SK-N-MC (cell line): ENCODE results near the gene PLEKHM3.

ENCODE experiments used
- EZH2 ChIP-seq: fragments of 200-600 bp; sonication (generic); IDR thresholded peaks from one replicate; pipeline ENCODE4 v1.6.1; 2017; ENCODE audit warnings: antibody characterized with exemption
- FOXP2 ChIP-seq: optimal IDR thresholded peaks from 2 replicates; pipeline ENCODE3; 2011; ENCODE audit warnings: mild to moderate bottlenecking, moderate library complexity; ENCODE audit not compliant: insufficient read depth; ENCODE audit errors: extremely low read length, control extremely low read depth
- POLR2AphosphoS5 ChIP-seq: IDR thresholded peaks from 2 replicates; pipeline ENCODE4 v1.6.1; 2012; ENCODE audit warnings: mild to moderate bottlenecking, low read depth, low read length, borderline replicate concordance

DNA sequence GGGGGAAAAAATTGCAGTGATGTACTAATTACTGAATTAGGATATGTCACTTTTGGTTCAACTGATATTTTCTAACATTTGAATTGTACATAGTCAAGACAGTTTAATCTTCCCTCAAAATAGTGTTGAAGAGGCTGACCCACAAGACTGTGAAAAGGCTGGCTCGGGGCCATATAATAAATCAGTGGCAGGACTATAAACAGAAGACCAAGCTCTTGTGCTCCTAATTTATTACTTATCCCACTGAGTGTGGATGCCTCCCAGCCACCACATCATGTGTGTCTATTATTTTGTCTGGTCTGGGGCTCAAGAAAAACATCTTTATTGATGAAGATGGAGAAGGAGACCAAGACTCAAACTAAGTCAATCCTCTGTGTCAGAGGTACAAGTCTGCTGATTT lies 64.4 kb downstream of the PLEKHM3 start:
- TF ChIP-seq FOXP2 (no peak), POLR2AphosphoS5 (no peak), EZH2 (no peak)
